Osteocyte (in vitro differentiated cells): Measurements from ENCODE around the gene GPR132. TPM values are rescaled to one million over a fixed set of nuclear protein-coding genes. Genes with fewer than 3 reads are reported as not detected.
A peak's percentile ranks its signal among the peaks of the same experiment; 100 is the strongest.

Experiments used
- DNase-seq: peaks from one replicate; pipeline ENCODE4 v3.0.0; 2021; ENCODE audit warnings: mixed read lengths; ENCODE audit not compliant: unreplicated experiment; ENCODE audit errors: extremely low spot score
- H3K27ac Mint-ChIP-seq: one replicate; pipeline ENCODE4 v1.8.0; 2021; ENCODE audit warnings: mild to moderate bottlenecking, mixed read lengths; ENCODE audit not compliant: unreplicated experiment
- H3K27me3 Mint-ChIP-seq: one replicate; pipeline ENCODE4 v1.8.0; 2021; ENCODE audit warnings: mixed read lengths; ENCODE audit not compliant: unreplicated experiment
- H3K36me3 Mint-ChIP-seq: one replicate; pipeline ENCODE4 v1.8.0; 2021; ENCODE audit warnings: mixed read lengths; ENCODE audit not compliant: unreplicated experiment
- H3K4me1 Mint-ChIP-seq: one replicate; pipeline ENCODE4 v1.8.0; 2021; ENCODE audit warnings: mixed read lengths; ENCODE audit not compliant: unreplicated experiment
- H3K4me3 Mint-ChIP-seq: one replicate; pipeline ENCODE4 v1.8.0; 2021; ENCODE audit warnings: mild to moderate bottlenecking, moderate library complexity, mixed read lengths; ENCODE audit not compliant: unreplicated experiment
- H3K9me3 Mint-ChIP-seq: one replicate; pipeline ENCODE4 v1.8.0; 2021; ENCODE audit warnings: mixed read lengths; ENCODE audit not compliant: unreplicated experiment
- total RNA-seq: library from RNA; stranded (reverse); gene quantifications from 2 replicates; pipeline ENCODE4 v1.2.1, GENCODE V29; 2021
- TF ChIP-seq, protein P1 (sequence below): fragments of 200-600 bp; sonication (generic); IDR thresholded peaks from 2 replicates; pipeline ENCODE4 v1.5.0; 2021; ENCODE audit warnings: antibody characterized with exemption, mild to moderate bottlenecking, moderate library complexity

GPR132 gene
- total RNA-seq, 1 donor from 2014 or later = 0.24 TPM

DNA sequence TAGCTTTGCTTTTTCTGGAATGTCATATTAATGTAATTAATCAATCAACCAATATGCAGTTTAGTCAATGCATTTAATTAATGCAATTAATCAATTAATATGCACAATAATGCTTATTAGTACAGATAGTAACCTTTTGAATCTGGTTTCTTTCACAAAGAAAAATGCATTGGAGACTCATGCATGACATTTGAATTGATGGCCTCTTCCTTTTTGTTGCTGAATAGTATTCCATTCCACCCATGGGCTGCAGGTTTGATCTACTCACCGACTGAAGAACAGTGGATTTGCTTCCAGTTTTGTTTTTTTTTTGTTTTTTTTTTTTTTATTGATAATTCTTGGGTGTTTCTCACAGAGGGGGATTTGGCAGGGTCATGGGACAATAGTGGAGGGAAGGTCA is 13.1 kb upstream of the GPR132 start:
- Mint-ChIP-seq H3K9me3 (no peaks in the 10 kb centered on the region), H3K27ac (no peak overlapping the region), H3K36me3 (no peaks in the 10 kb centered on the region), H3K4me1 (peaks cover 5% of the 10 kb centered on the region), H3K4me3 (no peak overlapping the region), H3K27me3 (peaks cover 3% of the 10 kb centered on the region)
- TF ChIP-seq, protein P1, sequence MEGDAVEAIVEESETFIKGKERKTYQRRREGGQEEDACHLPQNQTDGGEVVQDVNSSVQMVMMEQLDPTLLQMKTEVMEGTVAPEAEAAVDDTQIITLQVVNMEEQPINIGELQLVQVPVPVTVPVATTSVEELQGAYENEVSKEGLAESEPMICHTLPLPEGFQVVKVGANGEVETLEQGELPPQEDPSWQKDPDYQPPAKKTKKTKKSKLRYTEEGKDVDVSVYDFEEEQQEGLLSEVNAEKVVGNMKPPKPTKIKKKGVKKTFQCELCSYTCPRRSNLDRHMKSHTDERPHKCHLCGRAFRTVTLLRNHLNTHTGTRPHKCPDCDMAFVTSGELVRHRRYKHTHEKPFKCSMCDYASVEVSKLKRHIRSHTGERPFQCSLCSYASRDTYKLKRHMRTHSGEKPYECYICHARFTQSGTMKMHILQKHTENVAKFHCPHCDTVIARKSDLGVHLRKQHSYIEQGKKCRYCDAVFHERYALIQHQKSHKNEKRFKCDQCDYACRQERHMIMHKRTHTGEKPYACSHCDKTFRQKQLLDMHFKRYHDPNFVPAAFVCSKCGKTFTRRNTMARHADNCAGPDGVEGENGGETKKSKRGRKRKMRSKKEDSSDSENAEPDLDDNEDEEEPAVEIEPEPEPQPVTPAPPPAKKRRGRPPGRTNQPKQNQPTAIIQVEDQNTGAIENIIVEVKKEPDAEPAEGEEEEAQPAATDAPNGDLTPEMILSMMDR = no peak
- DNase-seq = no peak

DNA sequence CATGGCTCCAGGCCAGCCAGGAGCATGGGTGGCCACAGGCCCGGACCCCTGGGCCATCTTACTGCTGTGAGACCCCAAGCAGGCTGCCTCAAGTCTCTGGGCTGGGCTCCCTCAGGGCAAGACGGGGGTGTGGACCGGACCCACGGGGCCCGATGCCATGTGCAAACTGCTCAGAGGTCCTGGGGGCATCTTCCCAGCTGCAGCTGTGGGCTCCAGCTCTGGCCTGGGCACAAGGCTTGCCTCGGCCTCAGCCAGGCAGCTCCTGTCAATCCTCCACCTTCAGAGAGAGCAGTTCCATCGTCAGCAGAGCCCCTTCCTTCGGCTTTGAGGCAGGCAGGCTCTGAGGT is 12.4 kb upstream of the GPR132 start:
- H3K27me3 Mint-ChIP-seq = peaks cover 4% of the 10 kb centered on the region
- no peak overlapping the region for H3K27ac Mint-ChIP-seq
- H3K4me3 Mint-ChIP-seq = no peak overlapping the region
- TF ChIP-seq, protein P1 = no peak
- DNase-seq = no peak
- peaks cover 5% of the 10 kb centered on the region for H3K4me1 Mint-ChIP-seq
- no peaks in the 10 kb centered on the region for H3K36me3 Mint-ChIP-seq
- H3K9me3 Mint-ChIP-seq = no peaks in the 10 kb centered on the region

DNA sequence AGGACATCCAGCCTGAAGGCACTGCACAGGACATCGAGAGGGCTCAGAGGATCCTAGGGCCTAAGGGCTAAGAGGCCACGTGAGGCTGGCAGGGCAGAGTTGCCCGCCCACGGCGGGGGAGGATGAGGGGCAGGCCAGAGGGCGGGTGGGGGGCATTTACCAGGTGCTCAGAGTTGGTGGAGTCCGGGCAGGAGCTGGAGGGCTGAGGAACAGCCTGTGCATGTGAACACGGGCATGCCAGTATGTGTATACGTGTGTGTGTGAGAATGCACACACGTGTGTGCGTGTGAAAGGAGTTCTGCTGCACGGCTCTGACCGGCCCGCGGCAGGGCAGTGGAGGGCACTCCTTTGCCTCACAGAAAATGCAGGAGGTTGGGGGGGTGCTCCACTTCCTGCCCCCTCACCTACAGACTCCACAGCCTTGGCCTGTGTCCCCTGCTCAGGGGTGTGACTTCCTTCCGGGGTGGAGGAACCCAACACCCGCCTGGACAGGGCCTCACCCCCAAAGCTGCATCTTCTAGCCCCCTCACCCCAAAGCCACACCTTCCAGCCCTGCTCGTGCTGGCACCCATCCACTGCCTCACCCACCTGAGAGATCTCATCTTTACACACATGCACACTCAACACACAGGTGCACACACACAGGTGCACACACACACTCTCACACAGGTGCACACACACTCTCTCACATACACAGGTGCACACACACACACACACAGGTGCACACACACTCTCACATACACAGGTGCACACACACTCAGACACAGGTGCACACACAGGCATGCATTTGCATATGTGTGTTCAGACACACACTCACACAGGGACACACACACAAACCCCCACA is 11.8 kb upstream of the GPR132 start:
- H3K36me3 Mint-ChIP-seq = no peaks in the 10 kb centered on the region
- H3K27ac Mint-ChIP-seq = no peak overlapping the region
- H3K9me3 Mint-ChIP-seq = no peaks in the 10 kb centered on the region
- no peak overlapping the region for H3K4me3 Mint-ChIP-seq
- TF ChIP-seq, protein P1 = no peak
- DNase-seq = no peak
- peaks cover 5% of the 10 kb centered on the region for H3K4me1 Mint-ChIP-seq
- peaks cover 10% of the 10 kb centered on the region for H3K27me3 Mint-ChIP-seq

DNA sequence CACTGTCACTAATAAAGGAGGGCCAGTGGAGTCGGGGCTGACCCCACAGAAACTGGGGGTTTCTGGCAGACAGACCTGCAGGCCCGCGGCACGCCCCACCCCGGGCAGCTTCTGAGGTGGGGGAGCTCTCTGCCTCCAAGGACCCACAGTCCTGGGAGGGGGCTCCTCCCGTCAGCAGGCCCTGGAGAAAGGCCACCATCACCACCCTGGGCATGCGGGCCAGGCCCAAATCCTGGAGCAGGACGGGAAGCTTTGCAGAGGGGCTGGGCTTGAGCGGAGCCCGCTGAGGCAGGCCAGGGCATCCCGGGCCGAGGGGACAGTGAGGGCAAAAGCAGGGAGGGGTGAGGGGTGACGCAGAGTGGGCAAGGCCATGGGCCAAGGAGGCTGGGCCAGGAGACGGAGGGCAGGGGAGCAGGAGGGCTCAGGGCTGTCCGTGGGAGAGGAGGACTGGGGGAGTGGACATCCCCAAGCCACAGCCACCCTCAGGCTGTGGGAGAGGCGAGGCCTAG is 11.1 kb upstream of the GPR132 start:
- Mint-ChIP-seq H3K27ac (no peak overlapping the region), H3K4me3 (no peak overlapping the region), H3K4me1 (peaks cover 5% of the 10 kb centered on the region), H3K27me3 (peaks cover 9% of the 10 kb centered on the region), H3K36me3 (no peaks in the 10 kb centered on the region), H3K9me3 (no peaks in the 10 kb centered on the region)
- peak; percentile 84 for DNase-seq
- TF ChIP-seq, protein P1 = no peak
